GM23248 (cell line): ENCODE measurements around the gene PVALB.

Source experiments
- EZH2 ChIP-seq: fragments of 200-600 bp; sonication (generic); IDR thresholded peaks from 2 replicates; pipeline ENCODE4 v1.6.1; 2018; ENCODE audit warnings: antibody characterized with exemption, mild to moderate bottlenecking; ENCODE audit not compliant: insufficient read depth, poor library complexity, severe bottlenecking
- EZH2phosphoT487 ChIP-seq: fragments of 200-600 bp; sonication (generic); IDR thresholded peaks from 2 replicates; pipeline ENCODE4 v1.6.1; 2018; ENCODE audit warnings: antibody characterized with exemption, moderate library complexity, mild to moderate bottlenecking, low read depth; ENCODE audit not compliant: insufficient read depth

DNA sequence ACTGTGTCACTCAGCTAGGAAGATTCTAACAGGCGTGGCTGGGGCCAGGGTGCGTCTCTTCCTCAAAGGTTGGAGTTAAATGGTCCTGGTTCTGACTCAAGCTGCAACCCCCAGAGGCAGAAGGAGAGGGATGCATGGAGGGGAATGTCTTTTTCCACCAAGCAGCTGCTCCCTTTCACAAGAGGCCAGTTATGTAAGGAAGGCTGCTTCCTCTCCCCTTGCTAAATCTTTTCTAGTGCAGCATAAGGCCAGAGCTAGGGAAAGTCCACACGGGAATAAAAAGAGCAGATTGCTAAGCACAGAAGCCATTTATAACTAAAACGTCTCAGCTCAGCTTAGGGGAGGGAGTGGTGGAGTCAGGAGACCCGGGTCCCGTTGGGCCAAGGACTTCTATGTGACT lies 10.0 kb downstream of the PVALB start:
- TF ChIP-seq EZH2phosphoT487 (no peak), EZH2 (no peak)
